ENCODE data around the gene IFI44L. TPM values are rescaled to one million over a fixed set of nuclear protein-coding genes. Genes with fewer than 3 reads are reported as not detected.

Gene IFI44L
- polyA plus RNA-seq, 1 donor from 2014 or later, result 0.10 TPM

- no peaks in the 10 kb centered on the region for H3F3A ChIP-seq (ENCODE audit: insufficient read depth, low read length, poor library complexity, severe bottlenecking)
- H4K20me1 ChIP-seq (ENCODE audit: insufficient read depth), result no peaks in the 10 kb centered on the region
- H3K9me3 ChIP-seq (ENCODE audit: low read length), result no peaks in the 10 kb centered on the region
- H3K27me3 ChIP-seq (ENCODE audit: insufficient read depth, low read depth, low read length), result no peaks in the 10 kb centered on the region
- H3K27ac ChIP-seq (ENCODE audit: low read length), result no peak overlapping the region
- no peak overlapping the region for H3K4me3 ChIP-seq (ENCODE audit: low read length)
- H3K4me2 ChIP-seq (ENCODE audit: low read length), result no peak overlapping the region
- H3K36me3 ChIP-seq (ENCODE audit: insufficient read depth, low read length), result no peaks in the 10 kb centered on the region
- H3K79me2 ChIP-seq (replicated peaks; ENCODE audit: insufficient read depth, low read length), result no peaks in the 10 kb centered on the region
- H3K9ac ChIP-seq (ENCODE audit: low read length), result no peak overlapping the region
- no peak overlapping the region for H2AFZ ChIP-seq (ENCODE audit: low read depth, low read length)
- no peak for TF ChIP-seq EP300 (conservative IDR thresholded peaks at IDR 0.05; ENCODE audit: poor library complexity, severe bottlenecking)
- TF ChIP-seq TAF1 (IDR thresholded peaks at IDR 0.05; ENCODE audit: low read depth), result no peak
- TF ChIP-seq MXI1 (conservative IDR thresholded peaks at IDR 0.05; ENCODE audit: poor library complexity, severe bottlenecking), result no peak
- no peak for TF ChIP-seq EZH2 (IDR thresholded peaks at IDR 0.05; ENCODE audit: borderline replicate concordance, insufficient read depth, low read length, poor library complexity, severe bottlenecking)
- no peak for TF ChIP-seq REST (IDR thresholded peaks at IDR 0.05; ENCODE audit: borderline replicate concordance)
- TF ChIP-seq RAD21 (conservative IDR thresholded peaks at IDR 0.05), result no peak
- no peaks in the 10 kb centered on the region for H3K9me2 ChIP-seq (ENCODE audit: insufficient read depth, low read length)
These were observed 42.8 kb upstream of the IFI44L start for GRCh38 chr1:78577257-78578100.

GRCh38 chr1:78586572-78586971 is 33.7 kb upstream of the IFI44L start:
- no peak overlapping the region for H3K27ac ChIP-seq (ENCODE audit: low read length)
- H4K20me1 ChIP-seq (ENCODE audit: insufficient read depth), result no peaks in the 10 kb centered on the region
- no peak overlapping the region for H2AFZ ChIP-seq (ENCODE audit: low read depth, low read length)
- H3K4me2 ChIP-seq (ENCODE audit: low read length), result no peak overlapping the region
- H3F3A ChIP-seq (ENCODE audit: insufficient read depth, low read length, poor library complexity, severe bottlenecking), result no peaks in the 10 kb centered on the region
- no peaks in the 10 kb centered on the region for H3K9me2 ChIP-seq (ENCODE audit: insufficient read depth, low read length)
- no peaks in the 10 kb centered on the region for H3K36me3 ChIP-seq (ENCODE audit: insufficient read depth, low read length)
- TF ChIP-seq POLR2AphosphoS5 (IDR thresholded peaks at IDR 0.05) (no peak), MXI1 (conservative IDR thresholded peaks at IDR 0.05; ENCODE audit: poor library complexity, severe bottlenecking) (no peak), SMC3 (conservative IDR thresholded peaks at IDR 0.05; ENCODE audit: poor library complexity) (no peak), RAD21 (conservative IDR thresholded peaks at IDR 0.05) (no peak), EP300 (conservative IDR thresholded peaks at IDR 0.05; ENCODE audit: poor library complexity, severe bottlenecking) (no peak), REST (IDR thresholded peaks at IDR 0.05; ENCODE audit: borderline replicate concordance) (no peak), EZH2 (IDR thresholded peaks at IDR 0.05; ENCODE audit: borderline replicate concordance, insufficient read depth, low read length, poor library complexity, severe bottlenecking) (no peak), TAF1 (IDR thresholded peaks at IDR 0.05; ENCODE audit: low read depth) (no peak), CTCF (IDR thresholded peaks at IDR 0.05; ENCODE audit: poor library complexity, severe bottlenecking) (no peak)
- H3K27me3 ChIP-seq (ENCODE audit: insufficient read depth, low read depth, low read length), result no peaks in the 10 kb centered on the region
- no peaks in the 10 kb centered on the region for H3K9me3 ChIP-seq (ENCODE audit: low read length)
- H3K79me2 ChIP-seq (replicated peaks; ENCODE audit: insufficient read depth, low read length), result no peaks in the 10 kb centered on the region
- no peak overlapping the region for H3K4me3 ChIP-seq (ENCODE audit: low read length)
- H3K9ac ChIP-seq (ENCODE audit: low read length), result no peak overlapping the region
